HFF-Myc (cell line): ENCODE data around the gene CDH22.

ENCODE experiments used
- DNase-seq: peaks from one replicate; pipeline ENCODE4 v3.0.0-alpha.2; 2011; ENCODE audit warnings: low read depth; ENCODE audit errors: extremely low read depth
- H3K4me3 ChIP-seq: replicated peaks from 2 replicates; pipeline ENCODE4 v1.5.1; 2011; ENCODE audit warnings: low read depth, mild to moderate bottlenecking, control low read depth, low read length
- CTCF ChIP-seq: IDR thresholded peaks from 2 replicates; pipeline ENCODE4 v1.5.1; 2012; ENCODE audit warnings: mild to moderate bottlenecking, low read depth, low read length, control low read depth; ENCODE audit errors: missing control alignments

Gene CDH22

GRCh38 chr20:46199198-46199597 lies 109.1 kb downstream of the CDH22 start:
- no peak overlapping the region for H3K4me3 ChIP-seq
- DNase-seq = no peak
- TF ChIP-seq CTCF = no peak

- no peak for DNase-seq
- H3K4me3 ChIP-seq = no peak overlapping the region
- TF ChIP-seq CTCF = no peak
Measured at GRCh38 chr20:46196990-46197389, 111.3 kb downstream of the CDH22 start.

- DNase-seq = no peak
- H3K4me3 ChIP-seq = no peak overlapping the region
- TF ChIP-seq CTCF = no peak
Measured at GRCh38 chr20:46195264-46196036, 112.8 kb downstream of the CDH22 start.

GRCh38 chr20:46194409-46194808 lies 113.9 kb downstream of the CDH22 start:
- TF ChIP-seq CTCF = no peak
- DNase-seq = no peak

GRCh38 chr20:46192376-46192944 lies 115.8 kb downstream of the CDH22 start:
- DNase-seq = no peak
- H3K4me3 ChIP-seq = no peak overlapping the region
- TF ChIP-seq CTCF = no peak

More at GRCh38 chr20:46194409-46194808, 113.9 kb downstream of the CDH22 start:
- H3K4me3 ChIP-seq = no peak overlapping the region

GRCh38 chr20:46191611-46192010 lies 116.7 kb downstream of the CDH22 start:
- no peak overlapping the region for H3K4me3 ChIP-seq
- TF ChIP-seq CTCF = no peak
- no peak for DNase-seq
